Smooth muscle cell of the brain vasculature (primary cell): ENCODE results near the gene PHF23.

ENCODE experiments used
- DNase-seq: peaks from one replicate; pipeline ENCODE4 v3.0.0-alpha.2; 2012; ENCODE audit warnings: low read depth, low spot score

The PHF23 gene

DNA sequence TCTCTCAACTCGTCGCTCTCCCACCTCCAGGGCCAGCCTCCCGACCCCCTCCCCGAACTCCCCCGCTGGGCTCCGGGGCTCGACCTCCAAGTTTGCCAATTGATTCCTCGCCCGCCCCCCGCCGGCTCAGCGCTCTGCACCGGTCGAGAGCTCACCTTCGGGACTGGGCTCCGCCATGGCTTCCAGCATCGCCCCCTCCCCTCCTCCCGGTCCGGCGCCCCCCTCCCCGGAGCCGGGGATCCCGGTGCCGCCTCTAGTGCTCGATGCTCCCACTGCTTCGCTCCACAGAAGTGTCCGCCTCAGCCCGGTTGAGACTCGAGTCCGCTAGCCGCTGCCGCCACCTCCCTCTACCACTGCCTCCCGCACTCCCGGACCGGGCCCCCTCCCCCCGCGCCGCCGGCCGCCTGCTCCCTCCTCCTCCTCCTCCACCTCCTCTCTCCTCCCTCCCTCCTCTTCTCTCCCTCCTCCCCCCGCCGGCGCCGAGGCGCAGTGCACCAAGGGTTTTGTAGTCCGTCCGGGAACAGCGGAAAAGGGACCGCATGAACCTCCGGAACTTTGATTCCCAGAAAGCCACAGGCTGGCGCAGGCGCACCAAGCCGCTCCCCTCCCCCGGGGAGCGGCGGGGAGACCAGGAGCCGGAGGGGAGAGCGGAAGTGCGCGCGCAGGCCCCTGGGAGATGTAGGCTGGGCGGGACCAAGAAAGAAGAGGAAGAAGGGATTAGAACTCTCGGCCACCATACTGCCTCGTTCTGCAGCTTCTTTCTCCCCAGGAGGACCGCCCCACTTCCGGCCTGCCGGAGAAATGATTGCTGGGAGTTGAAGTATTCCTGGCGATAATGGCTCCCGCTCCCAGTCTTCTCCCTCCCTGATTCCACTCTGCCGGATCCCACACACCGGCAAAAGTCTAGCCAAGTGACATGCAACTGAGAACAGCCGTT is at the start of gene PHF23:
TSS of gene PHF23 (minus strand) at position 367 of the 937 bp plus-strand sequence. CDS start at position 189, 178 bp downstream.
- peak; percentile 100 for DNase-seq

DNA sequence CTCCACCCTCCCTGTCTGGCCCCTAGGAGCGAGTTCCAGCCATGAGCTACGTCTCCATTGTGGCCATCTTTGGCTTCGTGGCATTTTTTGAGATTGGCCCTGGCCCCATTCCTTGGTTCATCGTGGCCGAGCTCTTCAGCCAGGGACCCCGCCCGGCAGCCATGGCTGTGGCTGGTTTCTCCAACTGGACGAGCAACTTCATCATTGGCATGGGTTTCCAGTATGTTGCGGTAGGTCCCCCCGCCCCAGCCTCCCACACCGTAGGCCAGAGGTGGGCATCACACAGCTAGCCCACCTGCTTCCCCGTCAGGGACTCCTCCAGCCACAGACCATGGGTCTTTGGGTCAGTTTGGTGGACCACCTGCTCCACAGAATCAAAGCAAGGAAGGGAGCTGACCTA is 46.4 kb upstream of the PHF23 start:
- DNase-seq, result no peak

DNA sequence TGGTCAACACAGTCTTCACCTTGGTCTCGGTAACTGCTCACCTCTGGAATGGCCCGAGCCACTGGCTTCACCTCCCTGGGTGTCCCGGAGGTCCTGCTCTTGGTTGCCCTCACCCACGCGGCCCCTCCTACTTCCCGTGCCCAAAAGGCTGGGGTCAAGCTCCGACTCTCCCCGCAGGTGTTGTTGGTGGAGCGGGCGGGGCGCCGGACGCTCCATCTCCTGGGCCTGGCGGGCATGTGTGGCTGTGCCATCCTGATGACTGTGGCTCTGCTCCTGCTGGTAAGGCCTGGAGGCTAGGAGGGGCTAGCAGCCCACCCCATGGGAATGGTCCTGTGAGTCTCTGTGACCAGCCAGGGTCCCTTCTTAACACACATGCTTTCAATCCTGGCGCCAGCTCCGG is 45.7 kb upstream of the PHF23 start:
- no peak for DNase-seq

DNA sequence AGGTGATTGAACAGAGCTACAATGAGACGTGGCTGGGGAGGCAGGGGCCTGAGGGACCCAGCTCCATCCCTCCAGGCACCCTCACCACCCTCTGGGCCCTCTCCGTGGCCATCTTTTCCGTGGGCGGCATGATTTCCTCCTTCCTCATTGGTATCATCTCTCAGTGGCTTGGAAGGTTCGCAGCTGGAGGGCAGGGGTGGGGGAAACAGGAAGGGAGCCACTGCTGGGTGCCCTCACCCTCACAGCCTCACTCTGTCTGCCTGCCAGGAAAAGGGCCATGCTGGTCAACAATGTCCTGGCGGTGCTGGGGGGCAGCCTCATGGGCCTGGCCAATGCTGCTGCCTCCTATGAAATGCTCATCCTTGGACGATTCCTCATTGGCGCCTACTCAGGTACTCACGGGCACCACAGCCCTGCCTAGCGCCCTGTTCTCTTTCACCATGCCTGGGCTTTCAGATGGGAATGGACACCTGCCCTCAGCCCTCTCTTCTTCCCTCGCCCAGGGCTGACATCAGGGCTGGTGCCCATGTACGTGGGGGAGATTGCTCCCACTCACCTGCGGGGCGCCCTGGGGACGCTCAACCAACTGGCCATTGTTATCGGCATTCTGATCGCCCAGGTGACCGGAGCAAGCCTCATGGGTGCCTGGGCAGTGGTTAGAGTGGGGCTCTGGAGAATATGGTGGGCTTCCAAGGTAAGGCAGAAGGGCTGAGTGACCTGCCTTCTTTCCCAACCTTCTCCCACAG is 44.4 kb upstream of the PHF23 start:
- DNase-seq, result no peak

DNA sequence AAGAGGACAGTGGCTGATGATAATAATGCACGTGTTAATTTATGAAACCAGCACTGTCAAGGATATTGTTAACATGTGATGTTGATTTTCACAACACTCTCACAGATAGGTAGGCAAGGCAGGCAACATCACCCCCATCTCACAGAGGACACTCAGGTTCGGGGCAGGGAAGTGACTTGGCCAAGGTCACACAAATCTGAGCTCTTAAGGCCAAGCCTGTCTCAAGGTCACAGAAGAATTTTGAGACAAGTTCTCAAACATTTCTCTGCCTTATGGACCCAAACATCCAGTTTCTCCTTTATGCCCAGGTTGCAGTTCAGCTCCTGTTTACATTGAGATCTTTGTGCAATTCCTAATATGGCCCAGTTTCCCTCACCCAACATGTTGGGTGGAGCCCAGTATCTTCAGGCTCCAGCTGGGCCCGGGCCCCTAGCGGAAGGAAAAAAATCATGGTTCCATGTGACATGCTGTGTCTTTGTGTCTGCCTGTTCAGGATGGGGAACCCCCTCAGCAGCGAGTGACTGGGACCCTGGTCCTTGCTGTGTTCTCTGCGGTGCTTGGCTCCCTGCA is 43.6 kb upstream of the PHF23 start:
- DNase-seq, result no peak

DNA sequence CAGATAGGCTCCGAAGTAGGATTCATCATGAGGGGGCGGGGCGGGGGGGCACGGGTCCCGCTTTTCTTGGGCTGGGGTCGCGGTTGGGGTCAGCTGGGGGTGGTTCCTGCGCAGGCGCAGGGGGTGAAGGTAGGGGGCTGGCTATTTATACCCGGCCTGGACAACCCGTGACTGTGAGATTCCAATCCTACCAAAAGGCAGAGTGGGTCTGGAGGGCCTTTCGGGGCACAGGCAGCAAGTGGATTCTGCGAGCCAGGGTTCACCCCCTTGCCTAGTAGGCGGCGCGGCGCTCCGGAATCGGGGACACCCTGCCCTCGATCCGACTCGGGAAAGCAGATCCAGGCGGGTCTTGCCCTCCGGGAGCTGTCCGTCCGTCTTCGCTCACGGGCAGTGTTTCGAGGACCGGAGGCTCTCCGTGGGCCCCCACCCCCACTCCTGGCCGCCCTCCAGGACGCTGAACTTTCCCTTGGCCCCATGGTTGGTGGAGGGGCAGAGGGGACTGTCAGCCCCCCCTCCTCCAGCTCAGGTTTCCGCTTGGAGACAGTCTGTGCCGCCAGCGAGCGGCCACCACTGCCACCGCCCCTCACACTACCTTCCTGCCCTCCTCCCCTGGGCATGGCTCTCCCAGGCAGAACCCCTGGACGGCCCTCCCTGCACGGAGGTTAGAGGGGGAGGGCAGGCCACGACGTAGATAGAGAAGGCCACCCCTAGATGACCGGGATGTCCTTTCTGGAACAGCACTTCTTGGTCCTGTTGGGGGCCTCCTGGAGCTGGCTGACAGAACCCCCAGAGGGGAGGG is 42.9 kb upstream of the PHF23 start:
- no peak for DNase-seq

DNA sequence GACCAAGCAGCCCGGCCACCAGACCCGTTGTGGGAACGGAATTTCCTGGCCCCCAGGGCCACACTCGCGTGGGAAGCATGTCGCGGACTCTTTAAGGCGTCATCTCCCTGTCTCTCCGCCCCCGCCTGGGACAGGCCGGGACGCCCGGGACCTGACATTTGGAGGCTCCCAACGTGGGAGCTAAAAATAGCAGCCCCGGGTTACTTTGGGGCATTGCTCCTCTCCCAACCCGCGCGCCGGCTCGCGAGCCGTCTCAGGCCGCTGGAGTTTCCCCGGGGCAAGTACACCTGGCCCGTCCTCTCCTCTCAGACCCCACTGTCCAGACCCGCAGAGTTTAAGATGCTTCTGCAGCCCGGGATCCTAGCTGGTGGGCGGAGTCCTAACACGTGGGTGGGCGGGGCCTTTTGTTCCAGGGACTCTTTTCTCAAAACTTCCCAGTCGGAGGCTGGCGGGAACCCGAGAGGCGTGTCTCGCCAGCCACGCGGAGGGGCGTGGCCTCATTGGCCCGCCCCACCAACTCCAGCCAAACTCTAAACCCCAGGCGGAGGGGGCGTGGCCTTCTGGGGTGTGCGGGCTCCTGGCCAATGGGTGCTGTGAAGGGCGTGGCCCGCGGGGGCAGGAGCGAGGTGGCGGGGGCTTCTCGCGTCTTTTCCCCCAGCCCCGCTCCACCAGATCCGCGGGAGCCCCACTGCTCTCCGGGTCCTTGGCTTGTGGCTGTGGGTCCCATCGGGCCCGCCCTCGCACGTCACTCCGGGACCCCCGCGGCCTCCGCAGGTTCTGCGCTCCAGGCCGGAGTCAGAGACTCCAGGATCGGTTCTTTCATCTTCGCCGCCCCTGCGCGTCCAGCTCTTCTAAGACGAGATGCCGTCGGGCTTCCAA is 42.1 kb upstream of the PHF23 start, which contains the start of gene SLC2A4:
TSS of gene SLC2A4 (plus strand) at position 645 of the 879 bp plus-strand sequence. CDS start at position 862, 217 bp downstream.
- peak; percentile 77 for DNase-seq

DNA sequence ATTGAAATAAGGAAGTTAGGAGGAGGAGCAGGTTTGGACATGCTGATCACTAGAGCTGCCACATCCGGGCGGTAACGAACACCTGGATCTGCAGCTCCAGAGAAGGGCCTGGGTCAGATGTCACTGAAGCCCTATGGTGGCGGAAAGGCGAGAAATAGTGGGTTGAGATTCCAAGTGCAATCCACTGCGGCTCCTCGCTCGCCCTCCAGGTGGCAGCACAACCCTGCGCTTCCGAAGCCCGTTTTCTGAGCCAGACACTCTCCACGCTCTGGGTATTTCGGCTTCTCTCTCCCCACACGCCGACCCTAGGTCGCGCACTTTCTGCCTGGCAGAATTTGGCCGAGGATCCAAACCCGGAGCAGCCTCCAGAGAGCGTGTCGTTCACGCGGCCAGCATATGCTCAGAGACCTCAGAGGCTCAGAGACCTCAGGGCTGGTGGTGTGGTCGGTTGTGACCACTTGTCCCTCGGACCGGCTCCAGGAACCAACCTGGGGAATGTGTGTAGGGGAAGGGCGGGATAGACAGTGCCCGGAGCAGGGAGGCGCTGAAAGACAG is 41.3 kb upstream of the PHF23 start:
- peak; percentile 57 for DNase-seq

DNA sequence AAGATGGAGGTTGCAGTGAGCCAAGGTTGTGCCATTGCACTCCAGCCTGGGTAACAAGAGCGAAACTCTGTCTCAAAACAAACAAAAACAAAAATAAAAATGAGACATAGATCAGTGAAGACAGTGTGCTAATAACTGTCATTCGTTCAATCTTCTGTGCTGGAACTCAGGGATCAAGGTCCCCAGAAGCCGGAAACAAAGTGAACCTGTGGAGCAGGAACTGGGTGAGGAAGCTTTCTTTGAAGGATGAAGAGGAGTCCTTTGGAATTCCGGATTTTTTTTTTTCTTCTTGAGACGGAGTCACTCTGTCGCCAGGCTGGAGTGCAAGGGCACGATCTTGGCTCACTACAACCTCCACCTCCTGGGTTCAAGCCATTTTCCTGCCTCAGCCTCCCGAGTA is 40.2 kb upstream of the PHF23 start:
- no peak for DNase-seq

DNA sequence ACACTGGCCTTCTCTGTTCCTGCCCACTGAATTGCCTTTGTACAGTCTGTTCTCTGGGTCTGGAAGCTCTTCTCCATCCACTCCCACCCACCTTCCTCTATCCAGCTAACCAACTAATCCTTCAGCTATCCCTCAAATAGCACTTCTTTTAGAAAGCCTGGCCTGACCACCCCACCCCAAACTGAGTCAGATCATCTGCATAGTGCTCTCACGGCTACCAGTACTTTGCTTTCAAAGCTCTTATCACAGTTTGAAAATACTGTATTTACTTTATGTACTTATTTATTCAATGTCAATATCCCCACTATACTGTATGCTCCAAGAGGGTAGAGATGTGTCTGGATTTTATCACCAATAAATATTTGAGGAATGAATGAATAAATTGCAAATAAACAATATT is 27.5 kb upstream of the PHF23 start:
- DNase-seq, result no peak

DNA sequence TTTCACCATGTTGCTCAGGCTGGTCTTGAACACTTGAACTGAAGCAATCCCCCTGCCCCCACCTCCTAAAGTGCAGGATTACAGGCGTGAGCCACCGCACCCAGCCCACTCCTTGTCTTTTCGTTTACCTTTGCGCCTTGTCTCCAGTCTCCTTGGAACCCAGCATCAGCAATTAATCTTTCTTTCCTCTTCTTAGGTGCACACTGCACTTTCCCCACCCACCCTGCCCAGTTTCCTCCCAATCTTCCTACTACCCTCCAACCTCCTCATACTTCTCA is 24.5 kb upstream of the PHF23 start:
- no peak for DNase-seq

DNA sequence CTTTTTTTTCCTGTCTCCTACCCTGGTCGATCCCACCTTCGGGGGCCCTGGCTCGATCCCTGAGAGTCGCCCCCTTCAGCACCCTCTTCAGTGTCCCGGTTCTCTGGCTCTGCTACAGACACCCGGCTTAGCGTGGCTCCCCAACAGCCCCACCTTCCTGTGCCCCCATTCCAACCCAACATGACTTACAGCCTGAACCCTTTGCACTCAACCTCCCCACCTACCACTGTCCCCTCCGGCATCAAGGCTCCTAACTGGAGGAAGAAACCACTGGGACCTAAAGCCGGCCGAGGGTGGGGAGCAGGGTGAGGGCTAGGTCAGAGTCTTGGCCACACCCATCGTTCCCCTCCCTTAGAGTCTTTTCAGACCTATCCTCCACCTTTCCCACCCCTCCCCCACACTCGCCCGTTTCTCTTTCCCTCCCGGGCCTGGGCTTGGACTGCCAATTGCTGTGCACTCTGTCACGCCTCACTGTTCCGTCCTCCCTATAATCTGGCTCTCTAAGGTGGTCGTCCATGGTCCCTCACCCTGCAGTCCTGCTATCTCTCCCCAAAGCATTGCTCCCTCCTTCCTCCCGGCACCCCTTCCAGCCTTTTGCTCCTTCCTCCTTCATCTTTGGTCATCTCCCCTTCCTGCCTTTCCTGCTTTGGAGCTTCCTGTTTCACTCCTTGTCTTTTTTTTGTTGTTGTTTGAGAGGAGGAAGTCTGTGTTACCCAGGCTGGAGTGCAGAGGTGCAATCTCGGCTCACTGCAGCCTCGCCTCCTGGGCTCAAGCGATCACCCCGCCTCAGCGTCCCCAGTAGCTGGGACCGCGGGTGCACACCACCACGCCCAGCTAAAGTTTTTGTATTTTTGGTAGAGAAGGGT is 23.9 kb upstream of the PHF23 start:
- DNase-seq, result no peak

DNA sequence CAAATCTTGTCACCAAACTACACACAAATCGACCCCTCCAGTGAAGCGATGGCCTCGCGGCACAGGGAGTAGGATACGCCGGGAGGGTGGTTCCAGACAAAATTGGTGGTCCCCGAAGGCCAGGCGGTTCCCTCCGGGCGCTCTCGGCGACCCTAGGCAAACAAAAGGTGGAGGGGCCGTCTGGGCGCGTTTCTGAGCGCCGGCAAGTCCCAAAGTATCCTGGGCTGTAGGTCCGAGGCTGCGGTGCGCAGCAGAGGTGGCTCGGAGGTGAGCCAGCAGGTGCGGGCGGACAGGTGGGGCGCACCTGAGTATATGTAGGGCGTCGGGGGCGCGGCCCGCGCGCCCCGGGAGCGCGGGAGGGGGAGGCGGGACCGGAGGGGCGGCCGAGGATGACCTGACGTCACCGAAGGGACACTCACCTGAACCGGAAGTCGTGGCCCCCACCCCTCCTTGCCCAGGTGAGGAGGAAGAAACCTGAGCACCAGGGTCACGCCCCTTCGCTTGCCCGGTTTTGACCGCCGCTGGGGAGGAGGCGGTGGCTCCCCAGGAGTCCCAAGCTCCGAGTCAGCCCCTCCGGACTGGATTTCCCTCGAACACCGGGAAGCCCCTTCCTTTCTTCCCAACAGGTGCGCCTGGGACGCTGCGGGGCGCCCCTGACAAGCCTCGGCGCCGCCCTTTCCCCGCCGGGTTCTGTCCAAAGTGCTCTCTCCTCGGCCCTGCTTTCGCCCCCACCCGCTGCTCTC is 23.1 kb upstream of the PHF23 start, which contains the start of gene CLDN7:
TSS of gene CLDN7 (minus strand) at position 287 of the 743 bp plus-strand sequence. CDS start 435 bp downstream, outside the sequence.
- no peak for DNase-seq

DNA sequence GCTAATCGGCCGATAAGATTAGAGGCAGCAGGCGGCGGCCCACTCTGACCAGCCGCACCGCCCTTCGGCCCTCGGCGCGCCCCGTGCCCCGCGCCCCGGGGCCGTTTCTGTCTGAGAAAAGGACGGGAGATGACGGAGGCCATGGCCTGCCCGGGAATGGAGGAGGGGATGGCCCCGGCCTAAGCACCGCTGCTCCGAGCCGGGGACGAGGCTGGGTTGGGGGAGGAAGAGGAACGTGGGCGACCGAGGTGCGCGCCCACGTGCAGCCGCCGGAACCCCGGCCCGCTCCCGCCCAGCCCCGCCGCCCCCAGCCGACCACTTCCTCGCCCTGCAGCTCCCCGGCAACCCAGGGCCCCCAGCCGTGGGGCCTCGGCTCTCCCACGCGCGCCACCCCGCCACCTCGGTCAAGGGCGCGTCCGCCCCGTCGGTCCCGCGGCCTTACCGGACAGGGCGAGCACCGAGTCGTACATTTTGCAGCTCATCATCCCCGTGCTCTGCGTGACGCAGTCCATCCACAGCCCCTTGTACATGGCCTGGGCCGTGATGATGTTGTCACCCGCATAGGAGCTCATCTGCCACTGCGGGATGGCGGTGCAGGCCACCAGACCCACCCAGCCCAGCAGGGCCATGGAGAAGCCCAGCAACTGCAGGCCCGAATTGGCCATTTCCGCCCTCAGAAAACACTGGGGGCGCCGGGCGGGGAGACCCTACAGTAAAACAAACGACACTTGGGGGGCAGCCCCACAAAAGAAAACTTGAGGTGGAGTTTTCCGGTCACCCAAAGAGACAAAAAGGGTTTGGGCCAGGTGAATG is 22.3 kb upstream of the PHF23 start:
- no peak for DNase-seq

DNA sequence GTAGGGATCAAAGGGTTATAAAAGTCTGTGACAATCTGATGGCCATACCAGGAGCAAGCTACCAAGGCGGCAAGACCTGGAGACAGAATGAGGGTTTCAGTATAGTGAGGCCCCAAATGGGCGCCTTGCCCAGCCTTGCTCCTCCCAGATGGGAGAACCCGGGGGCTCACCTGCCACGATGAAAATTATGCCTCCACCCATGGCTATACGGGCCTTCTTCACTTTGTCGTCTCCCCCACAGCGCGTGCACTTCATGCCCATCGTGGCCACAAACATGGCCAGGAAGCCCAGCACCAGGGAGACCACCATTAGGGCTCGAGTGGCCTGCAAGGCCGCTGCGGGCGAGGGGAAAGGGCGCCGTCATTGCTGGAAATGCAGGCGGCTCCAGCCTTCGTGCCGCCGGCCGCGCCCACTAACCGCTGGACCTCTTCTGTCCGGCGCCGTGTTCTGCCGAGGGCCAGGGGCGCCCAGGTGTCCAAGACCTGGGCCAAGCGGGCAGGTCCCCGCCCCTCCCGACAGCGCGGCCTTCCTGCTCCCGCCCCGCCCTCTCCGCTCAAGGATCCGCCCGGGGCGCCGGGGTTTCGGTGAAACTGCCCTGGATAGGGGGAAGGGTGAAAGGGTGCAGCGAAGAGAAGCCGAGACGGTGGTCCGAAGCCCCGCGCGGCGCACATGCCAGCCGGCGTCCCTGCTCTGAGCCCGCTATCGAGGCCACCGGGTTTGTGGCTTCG is 21.6 kb upstream of the PHF23 start:
- DNase-seq, result no peak

DNA sequence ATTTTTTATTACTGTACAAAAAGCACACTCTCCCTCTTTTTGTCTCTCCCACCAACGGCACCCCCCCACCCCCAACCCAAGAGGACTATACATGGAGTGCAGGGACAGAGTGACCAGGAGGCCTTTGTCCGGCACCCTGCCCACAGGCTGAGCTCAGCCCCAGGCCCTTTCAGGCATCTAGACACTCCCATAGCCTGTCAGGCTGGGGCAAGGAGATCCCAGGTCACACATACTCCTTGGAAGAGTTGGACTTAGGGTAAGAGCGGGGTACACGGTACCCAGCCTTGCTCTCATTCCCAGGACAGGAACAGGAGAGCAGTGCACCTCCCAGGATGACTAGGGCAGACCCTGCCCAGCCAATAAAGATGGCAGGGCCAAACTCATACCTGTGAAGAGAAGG is 20.9 kb upstream of the PHF23 start:
- DNase-seq, result no peak

DNA sequence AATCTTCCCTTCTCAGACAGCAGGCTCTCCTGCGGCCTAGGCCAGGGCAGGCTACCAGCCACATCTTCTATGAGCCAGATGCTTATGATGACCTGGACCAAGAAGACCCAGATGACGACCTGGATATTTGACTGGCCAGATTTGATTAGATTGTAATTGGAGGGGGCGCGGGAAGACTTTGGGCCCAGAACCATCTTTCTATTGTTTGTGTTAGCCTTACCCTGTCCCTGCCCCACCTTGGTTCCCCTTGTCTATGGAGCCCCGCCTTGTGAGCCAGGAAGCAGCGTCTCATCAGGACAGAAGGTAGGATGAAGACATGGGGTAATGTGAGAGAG is 20.3 kb upstream of the PHF23 start:
- DNase-seq, result no peak
